HEK293T (cell line): Measurements from ENCODE around the gene CRISP1.

Experiments used
- ARNT ChIP-seq: fragments of 450-650 bp; IDR thresholded peaks from 2 replicates; pipeline ENCODE4 v1.6.1; 2017; ENCODE audit warnings: mild to moderate bottlenecking
- FOXA1 ChIP-seq: fragments of 450-650 bp; IDR thresholded peaks from 2 replicates; pipeline ENCODE4 v1.6.1; 2016; ENCODE audit warnings: mild to moderate bottlenecking
- FOXK2 ChIP-seq: fragments of 450-650 bp; IDR thresholded peaks from 2 replicates; pipeline ENCODE4 v1.6.1; 2016; ENCODE audit warnings: mild to moderate bottlenecking
- HDGF ChIP-seq: fragments of 450-650 bp; IDR thresholded peaks from 2 replicates; pipeline ENCODE4 v1.6.1; 2017; ENCODE audit warnings: antibody characterized with exemption, borderline replicate concordance
- L3MBTL2 ChIP-seq: fragments of 450-650 bp; conservative IDR thresholded peaks from 2 replicates; pipeline ENCODE4 v1.6.1; 2016; ENCODE audit warnings: mild to moderate bottlenecking
- PKNOX1 ChIP-seq: fragments of 450-650 bp; IDR thresholded peaks from 2 replicates; pipeline ENCODE4 v1.6.1; 2016
- SP1 ChIP-seq: fragments of 450-650 bp; IDR thresholded peaks from 2 replicates; pipeline ENCODE4 v1.6.1; 2017
- SUZ12 ChIP-seq: fragments of 450-650 bp; IDR thresholded peaks from 2 replicates; pipeline ENCODE4 v1.6.1; 2016; ENCODE audit warnings: mild to moderate bottlenecking
- TARDBP ChIP-seq: fragments of 450-650 bp; IDR thresholded peaks from 2 replicates; pipeline ENCODE4 v1.6.1; 2016

GRCh38 chr6:49898904-49899566, 32.7 kb upstream of the CRISP1 start:
- no peak for TF ChIP-seq L3MBTL2
- no peak for TF ChIP-seq SP1
- TF ChIP-seq TARDBP: no peak
- no peak for TF ChIP-seq HDGF
- no peak for TF ChIP-seq FOXA1
- TF ChIP-seq PKNOX1: no peak
- no peak for TF ChIP-seq ARNT
- TF ChIP-seq FOXK2: no peak
- no peak for TF ChIP-seq SUZ12
